CD4-positive, alpha-beta T cell treated with Interleukin-17A for 4 hours (primary cell): ENCODE results near the gene UBE2S.
A peak's percentile ranks its signal among the peaks of the same experiment; 100 is the strongest.
"Not testable (repeated sequence)": the region's sequence is repeated elsewhere in the genome, so short reads cannot be mapped to it uniquely, and the experiment has no call there.

ENCODE experiments used
- DNase-seq: peaks from one replicate; pipeline ENCODE4 v3.0.0-alpha.2; 2020; ENCODE audit warnings: mixed read lengths

UBE2S gene

DNA sequence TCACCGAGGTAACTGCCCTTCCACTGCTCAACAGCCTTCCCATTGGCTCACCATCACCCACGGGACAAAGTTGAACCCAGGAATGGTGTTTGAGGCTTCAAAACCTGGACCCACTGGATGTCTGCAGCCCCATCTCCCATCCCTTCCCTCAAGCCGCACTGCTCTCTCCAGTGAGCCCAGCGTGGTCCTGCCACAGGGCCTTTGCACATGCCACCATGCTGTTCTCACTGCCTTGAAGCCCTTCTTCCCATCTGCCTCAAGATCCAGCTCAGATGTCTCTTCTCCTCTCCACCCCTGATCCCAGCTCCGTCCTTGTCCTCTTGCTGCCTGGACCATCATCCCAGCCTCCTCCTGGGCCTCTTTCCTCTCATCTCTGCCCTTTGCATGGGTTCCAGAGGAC is 31.5 kb upstream of the UBE2S start:
- DNase-seq, result no peak

DNA sequence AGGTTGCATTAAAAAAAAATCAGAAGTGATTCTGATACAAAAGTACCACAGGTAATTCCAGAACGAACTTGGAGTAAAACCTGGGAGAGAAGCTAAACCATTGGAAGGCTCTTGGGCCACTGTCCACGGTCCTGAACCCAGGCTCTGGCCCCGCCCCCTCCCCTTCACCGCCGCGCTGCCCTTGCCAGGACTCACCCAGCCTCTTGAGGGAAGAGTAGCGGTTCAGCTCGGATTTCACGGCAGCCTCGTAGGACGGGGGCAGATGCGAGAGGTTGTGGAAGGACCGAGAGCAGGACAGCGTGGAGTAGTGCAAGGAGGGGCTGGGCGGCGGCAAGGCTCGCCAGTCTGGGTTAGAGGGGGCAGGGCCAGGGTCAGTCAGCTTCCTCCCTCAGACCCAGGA is 29.8 kb upstream of the UBE2S start:
- DNase-seq, result peak; percentile 36

GRCh38 chr19:55436847-55437246 is 29.3 kb upstream of the UBE2S start:
- no peak for DNase-seq

DNA sequence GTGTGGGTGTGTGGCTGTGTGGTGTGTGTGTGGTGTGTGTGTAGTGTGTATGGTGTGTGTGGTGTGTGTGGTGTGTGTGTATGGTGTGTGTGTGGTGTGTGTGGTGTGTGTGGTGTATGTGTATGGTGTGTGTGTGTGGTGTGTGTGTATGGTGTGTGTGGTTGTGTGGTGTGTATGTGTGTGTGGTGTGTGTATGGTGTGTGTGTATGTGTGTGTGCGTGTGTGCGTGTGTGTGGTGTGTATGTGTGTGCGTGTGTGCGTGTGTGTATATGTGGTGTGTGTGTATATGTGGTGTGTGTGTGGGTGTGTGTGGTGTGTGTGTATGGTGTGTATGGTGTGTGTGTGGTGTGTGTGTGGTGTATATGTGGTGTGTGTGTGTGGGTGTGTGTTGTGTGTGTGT is 27.4 kb upstream of the UBE2S start:
- no peak for DNase-seq

DNA sequence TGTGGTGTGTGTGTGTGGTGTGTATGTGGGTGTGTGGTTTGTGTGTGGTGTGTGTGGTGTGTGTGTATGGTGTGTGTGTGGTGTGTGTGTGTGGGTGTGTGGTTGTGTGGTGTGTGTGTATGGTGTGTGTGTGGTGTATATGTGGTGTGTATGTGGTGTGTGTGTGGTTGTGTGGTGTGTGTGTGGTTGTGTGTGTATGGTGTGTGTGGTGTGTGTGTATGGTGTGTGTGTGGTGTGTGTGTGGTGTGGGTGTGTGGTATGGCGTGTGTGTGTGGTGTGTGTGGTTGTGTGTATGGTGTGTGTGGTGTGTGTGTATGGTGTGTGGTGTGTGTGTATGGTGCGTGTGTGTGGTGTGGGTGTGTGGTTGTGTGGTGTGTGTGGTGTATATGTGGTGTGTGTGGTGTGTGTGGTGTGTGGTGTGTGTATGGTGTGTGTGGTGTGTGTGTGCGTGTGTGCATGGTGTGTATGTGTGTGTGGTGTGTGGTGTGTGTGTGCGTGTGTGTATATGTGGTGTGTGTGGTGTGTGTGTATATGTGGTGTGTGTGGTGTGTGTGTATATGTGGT is 26.9 kb upstream of the UBE2S start:
- DNase-seq, result no peak

- DNase-seq, result no peak
Observed at GRCh38 chr19:55433292-55433691, 25.7 kb upstream of the UBE2S start.

DNA sequence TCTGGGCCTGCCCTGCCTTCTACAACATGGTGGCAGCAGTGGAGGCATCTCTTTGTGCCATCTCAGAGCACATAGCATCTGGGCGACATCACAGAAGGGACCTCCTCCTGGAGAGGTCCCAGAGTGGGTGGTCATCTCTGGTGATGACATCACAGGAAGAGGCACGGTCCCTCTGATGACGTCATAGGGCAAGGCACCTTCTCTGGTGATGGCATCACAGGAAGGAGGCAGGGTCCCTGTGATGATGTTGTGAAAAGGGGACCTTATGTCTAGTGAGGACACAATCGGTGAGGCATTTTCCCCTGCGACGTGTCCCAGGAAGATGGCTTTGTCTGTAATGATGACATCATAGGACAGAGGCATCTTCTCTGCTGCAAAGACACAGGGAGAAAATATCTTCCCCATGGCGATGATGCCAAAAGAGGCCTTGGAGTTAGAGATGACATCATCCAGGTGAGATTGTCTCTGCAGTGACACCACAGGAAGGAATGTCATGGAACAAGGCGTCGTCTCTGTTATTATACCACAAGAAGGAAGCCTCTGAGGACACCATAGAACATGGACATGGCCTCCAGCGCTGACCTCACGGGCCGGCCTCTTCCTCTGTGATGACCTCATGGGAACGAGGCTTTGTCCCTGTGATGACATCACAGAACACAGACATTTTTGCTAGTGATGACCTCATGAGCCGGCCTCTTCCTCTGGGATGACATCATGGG is 24.8 kb upstream of the UBE2S start:
- no peak for DNase-seq

- DNase-seq, result no peak
Observed at GRCh38 chr19:55431183-55431582, 23.6 kb upstream of the UBE2S start.

DNA sequence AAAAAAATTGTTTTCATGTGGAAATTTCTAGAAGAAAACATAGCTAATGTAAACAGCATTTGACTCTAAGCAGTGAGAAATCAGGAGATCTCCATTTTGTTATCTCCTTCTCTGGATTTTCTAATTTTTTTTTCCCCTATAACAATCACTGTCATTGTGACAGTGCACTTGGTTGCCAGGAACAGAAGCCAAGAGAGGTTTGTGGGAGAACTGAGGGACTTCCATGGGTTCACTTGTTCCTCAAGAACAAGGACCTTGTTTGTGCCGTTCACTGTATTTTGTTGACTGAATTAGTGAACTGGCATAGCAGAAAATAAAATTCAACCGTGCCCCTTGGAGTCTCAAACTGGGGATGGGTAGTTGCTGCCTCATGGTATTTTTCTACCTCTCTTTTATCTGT is 18.5 kb upstream of the UBE2S start:
- DNase-seq, result no peak

DNA sequence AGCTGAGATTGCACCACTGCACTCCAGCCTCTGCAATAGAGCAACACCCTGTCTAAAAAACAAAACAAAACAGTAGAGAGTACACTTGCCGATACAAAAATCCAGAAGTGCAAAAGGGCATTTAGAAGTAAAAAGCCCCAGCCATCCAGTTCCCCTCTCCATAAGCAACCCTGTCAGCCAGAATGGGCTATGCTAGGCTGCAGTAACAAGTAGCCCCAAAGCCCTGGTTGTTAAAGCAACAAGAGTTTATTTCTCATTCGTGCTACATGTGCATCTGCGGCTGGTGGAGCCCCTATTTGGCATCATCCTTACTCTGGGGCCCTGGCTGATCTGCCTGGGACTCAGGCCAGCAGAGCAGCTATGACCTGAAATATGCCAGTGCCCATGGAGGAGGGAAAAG is 16.9 kb upstream of the UBE2S start:
- no peak for DNase-seq

DNA sequence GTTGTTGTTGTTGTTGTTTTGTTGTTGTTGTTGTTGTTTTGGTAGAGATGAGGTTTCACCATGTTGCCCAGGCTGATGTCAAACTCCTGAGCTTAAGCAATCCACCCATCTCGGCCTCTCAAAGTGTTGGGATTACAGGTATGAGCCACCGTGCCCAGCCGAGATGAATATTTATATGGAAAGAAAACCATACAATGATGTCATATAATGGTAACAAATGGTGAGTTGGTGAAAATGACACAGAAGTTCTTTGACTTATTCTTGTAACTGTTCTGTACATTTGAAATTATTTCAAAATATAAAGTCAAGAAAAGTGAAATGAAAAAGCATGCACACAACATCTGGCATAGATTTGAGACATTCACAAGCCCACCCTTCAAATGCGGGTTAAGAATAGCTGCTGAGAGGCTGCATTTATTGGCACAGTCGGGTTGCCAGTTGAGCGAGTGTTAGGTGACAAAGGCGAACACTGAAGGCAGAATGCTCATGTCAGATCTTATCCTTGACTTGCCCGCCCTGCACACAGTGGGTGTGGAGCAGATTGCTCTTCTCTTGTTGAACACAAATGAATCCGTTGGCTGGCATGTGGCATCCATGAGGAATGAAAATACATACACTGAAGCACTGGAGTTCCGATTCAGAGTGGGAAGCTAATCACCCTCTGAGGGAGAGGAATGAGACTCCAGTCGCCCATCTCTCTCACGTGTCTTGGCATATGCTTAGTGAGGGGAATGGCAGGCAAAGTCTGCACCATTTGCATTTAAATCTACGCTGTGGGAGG is 15.8 kb upstream of the UBE2S start:
- no peak for DNase-seq

- peak; percentile 68 for DNase-seq
Observed at GRCh38 chr19:55421281-55421680, 13.7 kb upstream of the UBE2S start.

GRCh38 chr19:55419624-55420236 is 12.1 kb upstream of the UBE2S start:
- no peak for DNase-seq

GRCh38 chr19:55419103-55419502 is 11.5 kb upstream of the UBE2S start:
- DNase-seq, result no peak

DNA sequence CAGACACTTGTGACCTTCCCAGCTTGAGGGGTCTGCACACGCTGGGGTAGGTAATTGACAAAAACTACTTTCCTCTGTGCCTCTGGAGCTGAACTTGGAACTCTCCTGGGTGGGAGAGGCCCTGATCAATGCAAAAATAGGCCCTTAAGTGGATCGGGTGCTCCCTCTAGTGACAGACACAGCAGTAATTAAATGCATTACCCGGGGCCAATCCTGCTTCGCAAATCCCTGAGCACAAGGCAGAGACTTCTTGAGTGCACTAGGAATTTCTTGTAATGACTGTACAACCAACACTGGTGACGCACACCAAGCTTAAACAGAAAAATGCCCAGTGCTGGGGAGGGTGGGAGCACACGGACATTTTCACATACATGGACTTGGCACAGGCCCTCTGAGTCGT is 10.6 kb upstream of the UBE2S start:
- DNase-seq, result peak; percentile 72

DNA sequence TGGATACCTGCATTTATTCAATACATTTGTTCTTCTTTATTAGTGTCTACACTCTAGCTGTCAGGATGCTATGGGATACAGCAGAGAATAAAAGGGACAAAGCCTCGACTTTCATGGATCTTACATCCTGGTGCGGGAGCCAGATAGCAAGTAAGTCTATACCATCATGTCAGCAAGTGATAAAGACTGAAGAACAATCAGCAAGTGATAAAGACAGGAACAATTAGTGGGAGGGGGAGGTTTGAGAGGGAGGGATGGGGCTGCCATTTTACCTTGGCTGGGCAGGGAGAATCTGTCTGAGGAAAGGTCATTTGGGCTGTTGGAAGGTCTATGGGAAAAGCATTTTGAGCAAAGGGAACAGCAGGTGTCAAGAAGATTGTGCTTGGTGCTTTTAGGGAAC is 2.6 kb upstream of the UBE2S start:
- DNase-seq, result no peak

DNA sequence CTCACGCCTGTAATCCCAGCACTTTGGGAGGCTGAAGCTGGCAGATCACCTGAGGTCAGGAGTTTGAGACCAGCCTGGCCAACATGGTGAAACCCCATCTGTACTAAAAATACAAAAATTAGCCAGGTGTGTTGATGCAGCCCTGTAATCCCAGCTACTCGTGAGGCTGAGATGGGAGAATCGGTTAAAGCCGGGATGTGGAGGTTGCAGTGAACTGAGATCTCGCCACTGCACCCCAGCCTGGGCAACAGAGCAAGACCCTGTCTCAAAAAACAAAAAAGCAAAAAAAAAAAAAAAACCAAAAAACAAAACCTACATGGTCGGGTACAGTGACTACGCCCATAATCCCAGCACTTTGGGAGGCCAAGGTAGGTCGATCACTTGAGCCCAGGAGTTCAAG is 1.6 kb upstream of the UBE2S start:
- not testable (repeated sequence) for DNase-seq

GRCh38 chr19:55408533-55408872 is 915 bp upstream of the UBE2S start:
- no peak for DNase-seq

DNA sequence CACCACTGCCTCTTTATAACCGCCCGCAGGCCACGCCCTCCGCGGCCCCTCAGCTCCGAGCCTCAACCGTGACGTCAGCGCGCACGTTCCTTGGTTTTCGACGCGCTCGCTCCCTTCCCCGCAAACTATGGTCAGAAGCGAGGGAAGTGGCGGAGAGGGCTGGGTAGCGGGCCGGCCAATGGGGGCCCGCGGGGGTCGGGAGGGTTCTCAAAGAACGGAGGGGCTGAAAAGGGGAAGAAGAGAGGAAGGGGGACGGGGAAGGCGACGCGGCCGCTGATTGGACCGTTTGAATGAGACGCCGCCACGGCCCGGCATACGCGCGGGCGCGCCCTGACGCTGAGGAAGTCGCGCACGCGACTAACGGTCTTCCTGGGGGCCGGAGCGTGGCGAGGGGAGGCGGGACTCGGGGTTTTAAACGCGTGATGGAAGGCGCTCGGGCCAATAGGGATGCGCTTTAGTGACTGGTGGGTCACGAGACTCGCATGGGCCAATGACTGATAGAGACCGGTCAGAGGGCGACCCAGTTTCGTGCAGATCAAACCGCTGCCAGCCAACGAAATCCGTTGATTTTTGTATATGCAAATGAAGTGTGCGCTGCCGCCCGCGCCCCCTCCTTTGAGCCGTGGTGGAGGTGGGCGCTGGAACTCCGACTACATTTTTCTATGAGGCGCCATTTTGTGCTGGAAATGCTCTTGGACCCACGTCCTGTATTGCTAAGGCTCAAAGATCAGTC is 378 bp upstream of the UBE2S start:
- peak; percentile 97 for DNase-seq

GRCh38 chr19:55406826-55407549 is 600 bp downstream of the UBE2S start:
- DNase-seq, result peak; percentile 46

DNA sequence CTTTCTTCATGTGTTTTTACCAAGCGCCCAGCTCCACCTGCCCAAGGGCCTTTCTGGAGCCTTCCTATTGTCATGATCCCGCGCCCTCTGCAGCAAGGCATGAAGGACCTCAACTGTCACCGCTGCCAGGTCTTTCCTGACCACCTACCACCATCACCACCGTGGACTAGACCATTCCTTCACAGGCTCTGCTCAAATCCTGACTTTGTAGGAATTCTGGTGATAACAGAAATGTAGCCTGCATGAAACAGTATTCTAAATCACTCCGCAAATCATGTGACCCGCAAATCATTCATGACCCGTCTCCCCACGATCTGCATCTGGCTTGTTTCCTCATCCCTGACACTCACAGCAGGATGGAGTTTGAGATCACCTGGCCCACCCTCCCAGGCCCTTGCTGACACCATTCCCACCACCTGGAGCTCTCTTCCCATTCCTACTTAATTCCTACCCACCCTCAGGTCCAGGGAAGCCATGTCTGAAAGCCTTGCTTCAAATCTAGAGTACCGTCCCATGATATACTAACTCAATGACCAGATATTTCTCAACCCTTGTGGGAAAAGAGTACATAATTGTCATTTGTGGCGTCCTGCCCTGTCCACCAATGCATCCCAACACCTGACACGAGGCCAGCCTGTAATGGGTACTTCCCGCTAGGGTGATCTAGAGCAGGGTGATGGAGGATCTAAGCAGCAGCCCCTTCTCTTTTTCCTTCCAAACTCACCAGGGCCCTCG is 1.3 kb downstream of the UBE2S start:
- no peak for DNase-seq

GRCh38 chr19:55405638-55406037 is 1.9 kb downstream of the UBE2S start:
- no peak for DNase-seq
